ENCODE results near the gene ADAMTS17. TPM values are rescaled to one million over a fixed set of nuclear protein-coding genes. Genes with fewer than 3 reads are reported as not detected.
A peak's percentile ranks its signal among the peaks of the same experiment; 100 is the strongest.

ADAMTS17 gene
- total RNA-seq, 1 donor from 2014 or later = 8.2 TPM

GRCh38 chr15:100309109-100310040 lies 32.4 kb downstream of the ADAMTS17 start:
- peak; percentile 34 for DNase-seq (ENCODE audit: low spot score)

- no peak for DNase-seq (ENCODE audit: low spot score)
Measured at GRCh38 chr15:100308608-100309007, 33.2 kb downstream of the ADAMTS17 start.

GRCh38 chr15:100308213-100308600 lies 33.6 kb downstream of the ADAMTS17 start:
- DNase-seq (ENCODE audit: low spot score) = peak; percentile 93

- DNase-seq (ENCODE audit: low spot score) = no peak
Measured at GRCh38 chr15:100307241-100308212, 34.2 kb downstream of the ADAMTS17 start.

- no peak for DNase-seq (ENCODE audit: low spot score)
Measured at GRCh38 chr15:100306098-100306497, 35.7 kb downstream of the ADAMTS17 start.

- DNase-seq (ENCODE audit: low spot score) = peak; percentile 91
Measured at GRCh38 chr15:100301910-100302431, 39.8 kb downstream of the ADAMTS17 start.

GRCh38 chr15:100298257-100298656 lies 43.5 kb downstream of the ADAMTS17 start:
- no peak for DNase-seq (ENCODE audit: low spot score)

- no peak for DNase-seq (ENCODE audit: low spot score)
Measured at GRCh38 chr15:100297812-100298211, 44.0 kb downstream of the ADAMTS17 start.

GRCh38 chr15:100295939-100296565 lies 45.7 kb downstream of the ADAMTS17 start:
- no peak for DNase-seq (ENCODE audit: low spot score)

GRCh38 chr15:100292010-100292409 lies 49.8 kb downstream of the ADAMTS17 start:
- no peak for DNase-seq (ENCODE audit: low spot score)

GRCh38 chr15:100291106-100291505 lies 50.7 kb downstream of the ADAMTS17 start:
- no peak for DNase-seq (ENCODE audit: low spot score)

- no peak for DNase-seq (ENCODE audit: low spot score)
Measured at GRCh38 chr15:100285641-100286295, 56.0 kb downstream of the ADAMTS17 start.

- DNase-seq (ENCODE audit: low spot score) = no peak
Measured at GRCh38 chr15:100284701-100285100, 57.1 kb downstream of the ADAMTS17 start.

- no peak for DNase-seq (ENCODE audit: low spot score)
Measured at GRCh38 chr15:100284191-100284590, 57.6 kb downstream of the ADAMTS17 start.

GRCh38 chr15:100281096-100281917 lies 60.5 kb downstream of the ADAMTS17 start:
- DNase-seq (ENCODE audit: low spot score) = no peak

- DNase-seq (ENCODE audit: low spot score) = no peak
Measured at GRCh38 chr15:100279849-100280248, 61.9 kb downstream of the ADAMTS17 start.

GRCh38 chr15:100279446-100279845 lies 62.3 kb downstream of the ADAMTS17 start:
- DNase-seq (ENCODE audit: low spot score) = no peak

GRCh38 chr15:100278596-100279380 lies 63.0 kb downstream of the ADAMTS17 start:
- no peak for DNase-seq (ENCODE audit: low spot score)
